ENCODE results near the gene COX8C.

DNA sequence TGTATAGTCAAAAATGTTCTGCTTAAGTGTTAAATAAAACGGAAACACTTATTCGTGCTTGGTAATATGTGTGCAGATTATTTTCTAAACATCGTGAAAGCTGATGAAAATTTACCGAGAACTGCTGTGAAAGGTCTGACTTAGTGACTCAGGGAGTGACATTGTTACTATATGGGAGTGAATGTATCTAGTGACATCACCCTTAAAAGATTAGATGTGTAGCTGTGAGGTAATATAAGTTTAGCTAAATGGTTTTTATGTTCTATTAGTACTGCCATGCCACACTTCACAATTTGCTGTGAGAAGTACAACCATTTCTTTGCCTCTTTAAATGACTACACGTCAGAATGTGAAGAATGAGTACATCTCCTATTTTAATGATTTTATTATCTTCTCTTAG, 1.3 kb downstream of the COX8C start:
- TF ChIP-seq GATA3 (IDR thresholded peaks at IDR 0.05; ENCODE audit: low read depth, low read length) (no peak), GATA2 (IDR thresholded peaks at IDR 0.05; ENCODE audit: low read depth, low read length) (no peak)

Measured in SH-SY5Y (cell line).